WTC11 (cell line): ENCODE results near the gene TMEM120B. TPM values are rescaled to one million over a fixed set of nuclear protein-coding genes. Genes with fewer than 3 reads are reported as not detected.

ENCODE experiments used
- ATAC-seq: fragments of 200-7000 bp; cut with Tn5 transposase; 2 replicates; pipeline ENCODE4 v1.10.0; 2021; ENCODE audit warnings: mild to moderate bottlenecking, moderate library complexity
- CTCF ChIA-PET: fragments of 300-600 bp; sonication (Branson Sonifier 250); formaldehyde crosslinking; loops from one replicate; lab custom pipeline; 2021; ENCODE audit warnings: antibody characterized with exemption; lab: Charles Lee
- POLR2A ChIA-PET: fragments of 350-600 bp; sonication (Branson Sonifier 250); formaldehyde crosslinking; loops from one replicate; lab custom pipeline; 2021; ENCODE audit warnings: antibody characterized with exemption; lab: Charles Lee
- DNase-seq: peaks from one replicate; pipeline ENCODE4 v3.0.0; 2021; ENCODE audit warnings: low spot score
- H3K27ac Mint-ChIP-seq: 2 replicates; pipeline ENCODE4 v1.8.0; 2021; ENCODE audit warnings: mixed read lengths
- H3K27me3 Mint-ChIP-seq: 2 replicates; pipeline ENCODE4 v1.8.0; 2021; ENCODE audit warnings: low read depth, mild to moderate bottlenecking, moderate library complexity, mixed read lengths
- H3K36me3 Mint-ChIP-seq: 2 replicates; pipeline ENCODE4 v1.8.0; 2021; ENCODE audit warnings: mixed read lengths
- H3K4me1 Mint-ChIP-seq: 2 replicates; pipeline ENCODE4 v1.8.0; 2022; ENCODE audit warnings: mixed read lengths
- H3K4me3 Mint-ChIP-seq: 2 replicates; pipeline ENCODE4 v1.8.0; 2021; ENCODE audit warnings: mild to moderate bottlenecking, moderate library complexity, mixed read lengths
- H3K9me3 Mint-ChIP-seq: 2 replicates; pipeline ENCODE4 v1.8.0; 2021; ENCODE audit warnings: mixed read lengths
- E2F4 ChIP-seq: sonication (generic); formaldehyde crosslinking; IDR thresholded peaks from 2 replicates; pipeline ENCODE4 v1.8.1; 2022; ENCODE audit warnings: low read depth, mild to moderate bottlenecking, moderate library complexity, missing genetic modification reagents, borderline replicate concordance
- TP53 ChIP-seq: sonication (generic); formaldehyde crosslinking; IDR thresholded peaks from 2 replicates; pipeline ENCODE4 v1.8.1; 2023; ENCODE audit warnings: mild to moderate bottlenecking, missing genetic modification reagents
- USF1 ChIP-seq: sonication (generic); formaldehyde crosslinking; IDR thresholded peaks from 2 replicates; pipeline ENCODE4 v1.8.0; 2022; ENCODE audit warnings: mild to moderate bottlenecking, missing genetic modification reagents
- ZNF138 ChIP-seq: sonication (generic); formaldehyde crosslinking; conservative IDR thresholded peaks from 2 replicates; pipeline ENCODE4 v1.8.1; 2022; ENCODE audit warnings: mild to moderate bottlenecking, moderate library complexity, missing genetic modification reagents
- ZNF281 ChIP-seq: sonication (generic); formaldehyde crosslinking; IDR thresholded peaks from 2 replicates; pipeline ENCODE4 v1.8.0; 2023; ENCODE audit warnings: mild to moderate bottlenecking, missing genetic modification reagents
- ZNF396 ChIP-seq: fragments of 250-450 bp; sonication (Bioruptor Pico); IDR thresholded peaks from 2 replicates; pipeline ENCODE4 v1.8.0; 2021; ENCODE audit warnings: mild to moderate bottlenecking, moderate library complexity, borderline replicate concordance
- ZNF425 ChIP-seq: fragments of 250-450 bp; sonication (Bioruptor Pico); conservative IDR thresholded peaks from 2 replicates; pipeline ENCODE4 v1.9.0; 2021; ENCODE audit warnings: mild to moderate bottlenecking
- total RNA-seq: library from RNA; stranded (reverse); gene quantifications from 3 replicates; pipeline ENCODE4 v1.2.3, GENCODE V29; 2021
- TF ChIP-seq, protein P1 (sequence below): sonication (generic); formaldehyde crosslinking; IDR thresholded peaks from 2 replicates; pipeline ENCODE4 v1.8.0; 2023; ENCODE audit warnings: missing genetic modification reagents, mild to moderate bottlenecking, borderline replicate concordance
- TF ChIP-seq, protein P2 (sequence below): sonication (generic); formaldehyde crosslinking; IDR thresholded peaks from 2 replicates; pipeline ENCODE4 v1.8.0; 2022; ENCODE audit warnings: mild to moderate bottlenecking, missing genetic modification reagents
- TF ChIP-seq, protein P3 (sequence below): sonication (generic); formaldehyde crosslinking; IDR thresholded peaks from 2 replicates; pipeline ENCODE4 v1.8.0; 2022; ENCODE audit warnings: missing genetic modification reagents
- TF ChIP-seq, protein P4 (sequence below): sonication (generic); formaldehyde crosslinking; IDR thresholded peaks from 2 replicates; pipeline ENCODE4 v1.8.0; 2023; ENCODE audit warnings: missing genetic modification reagents

The TMEM120B gene
- total RNA-seq, 1 experiment from 2014 or later, result 36.9 TPM

- TF ChIP-seq, protein P1, sequence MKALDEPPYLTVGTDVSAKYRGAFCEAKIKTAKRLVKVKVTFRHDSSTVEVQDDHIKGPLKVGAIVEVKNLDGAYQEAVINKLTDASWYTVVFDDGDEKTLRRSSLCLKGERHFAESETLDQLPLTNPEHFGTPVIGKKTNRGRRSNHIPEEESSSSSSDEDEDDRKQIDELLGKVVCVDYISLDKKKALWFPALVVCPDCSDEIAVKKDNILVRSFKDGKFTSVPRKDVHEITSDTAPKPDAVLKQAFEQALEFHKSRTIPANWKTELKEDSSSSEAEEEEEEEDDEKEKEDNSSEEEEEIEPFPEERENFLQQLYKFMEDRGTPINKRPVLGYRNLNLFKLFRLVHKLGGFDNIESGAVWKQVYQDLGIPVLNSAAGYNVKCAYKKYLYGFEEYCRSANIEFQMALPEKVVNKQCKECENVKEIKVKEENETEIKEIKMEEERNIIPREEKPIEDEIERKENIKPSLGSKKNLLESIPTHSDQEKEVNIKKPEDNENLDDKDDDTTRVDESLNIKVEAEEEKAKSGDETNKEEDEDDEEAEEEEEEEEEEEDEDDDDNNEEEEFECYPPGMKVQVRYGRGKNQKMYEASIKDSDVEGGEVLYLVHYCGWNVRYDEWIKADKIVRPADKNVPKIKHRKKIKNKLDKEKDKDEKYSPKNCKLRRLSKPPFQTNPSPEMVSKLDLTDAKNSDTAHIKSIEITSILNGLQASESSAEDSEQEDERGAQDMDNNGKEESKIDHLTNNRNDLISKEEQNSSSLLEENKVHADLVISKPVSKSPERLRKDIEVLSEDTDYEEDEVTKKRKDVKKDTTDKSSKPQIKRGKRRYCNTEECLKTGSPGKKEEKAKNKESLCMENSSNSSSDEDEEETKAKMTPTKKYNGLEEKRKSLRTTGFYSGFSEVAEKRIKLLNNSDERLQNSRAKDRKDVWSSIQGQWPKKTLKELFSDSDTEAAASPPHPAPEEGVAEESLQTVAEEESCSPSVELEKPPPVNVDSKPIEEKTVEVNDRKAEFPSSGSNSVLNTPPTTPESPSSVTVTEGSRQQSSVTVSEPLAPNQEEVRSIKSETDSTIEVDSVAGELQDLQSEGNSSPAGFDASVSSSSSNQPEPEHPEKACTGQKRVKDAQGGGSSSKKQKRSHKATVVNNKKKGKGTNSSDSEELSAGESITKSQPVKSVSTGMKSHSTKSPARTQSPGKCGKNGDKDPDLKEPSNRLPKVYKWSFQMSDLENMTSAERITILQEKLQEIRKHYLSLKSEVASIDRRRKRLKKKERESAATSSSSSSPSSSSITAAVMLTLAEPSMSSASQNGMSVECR, result no peak
- TF ChIP-seq ZNF138 (CRISPR knock-in tag), result no peak
- TF ChIP-seq TP53, result no peak
- TF ChIP-seq USF1 (CRISPR knock-in tag), result 0 out of 2 replicates have a peak, but pooled peaks have one; percentile 20
- no peak for TF ChIP-seq ZNF425
- TF ChIP-seq, protein P2, sequence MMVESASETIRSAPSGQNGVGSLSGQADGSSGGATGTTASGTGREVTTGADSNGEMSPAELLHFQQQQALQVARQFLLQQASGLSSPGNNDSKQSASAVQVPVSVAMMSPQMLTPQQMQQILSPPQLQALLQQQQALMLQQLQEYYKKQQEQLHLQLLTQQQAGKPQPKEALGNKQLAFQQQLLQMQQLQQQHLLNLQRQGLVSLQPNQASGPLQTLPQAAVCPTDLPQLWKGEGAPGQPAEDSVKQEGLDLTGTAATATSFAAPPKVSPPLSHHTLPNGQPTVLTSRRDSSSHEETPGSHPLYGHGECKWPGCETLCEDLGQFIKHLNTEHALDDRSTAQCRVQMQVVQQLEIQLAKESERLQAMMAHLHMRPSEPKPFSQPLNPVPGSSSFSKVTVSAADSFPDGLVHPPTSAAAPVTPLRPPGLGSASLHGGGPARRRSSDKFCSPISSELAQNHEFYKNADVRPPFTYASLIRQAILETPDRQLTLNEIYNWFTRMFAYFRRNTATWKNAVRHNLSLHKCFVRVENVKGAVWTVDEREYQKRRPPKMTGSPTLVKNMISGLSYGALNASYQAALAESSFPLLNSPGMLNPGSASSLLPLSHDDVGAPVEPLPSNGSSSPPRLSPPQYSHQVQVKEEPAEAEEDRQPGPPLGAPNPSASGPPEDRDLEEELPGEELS (CRISPR knock-in tag), result no peak
Measured at GRCh38 chr12:121797937-121798786, 85.6 kb downstream of the TMEM120B start (continued).

GRCh38 chr12:121798787-121799155 lies 86.2 kb downstream of the TMEM120B start:
- no peak for ATAC-seq
- peak overlapping the region; percentile 92 for H3K27ac Mint-ChIP-seq
- no peaks in the 10 kb centered on the region for H3K27me3 Mint-ChIP-seq
- H3K4me1 Mint-ChIP-seq, result peaks cover 49% of the 10 kb centered on the region
- no peak for DNase-seq
- POLR2A ChIA-PET, result interaction anchor here (1.2 to 11.7 kb wide), 2 partner anchors 10 to 90 kb away, joined by 3 to 161 read pairs; partner anchors contain the start of gene PSMD9
- peak overlapping the region; percentile 67 for H3K4me3 Mint-ChIP-seq
- H3K36me3 Mint-ChIP-seq, result peaks cover 15% of the 10 kb centered on the region
- CTCF ChIA-PET, result interaction anchor here (0.9 to 12.5 kb wide), 3 partner anchors 9 to 119 kb away, joined by 3 to 532 read pairs (median 227); partner anchors contain the start of genes CFAP251 and SETD1B
- H3K9me3 Mint-ChIP-seq, result no peaks in the 10 kb centered on the region
- TF ChIP-seq, protein P3, sequence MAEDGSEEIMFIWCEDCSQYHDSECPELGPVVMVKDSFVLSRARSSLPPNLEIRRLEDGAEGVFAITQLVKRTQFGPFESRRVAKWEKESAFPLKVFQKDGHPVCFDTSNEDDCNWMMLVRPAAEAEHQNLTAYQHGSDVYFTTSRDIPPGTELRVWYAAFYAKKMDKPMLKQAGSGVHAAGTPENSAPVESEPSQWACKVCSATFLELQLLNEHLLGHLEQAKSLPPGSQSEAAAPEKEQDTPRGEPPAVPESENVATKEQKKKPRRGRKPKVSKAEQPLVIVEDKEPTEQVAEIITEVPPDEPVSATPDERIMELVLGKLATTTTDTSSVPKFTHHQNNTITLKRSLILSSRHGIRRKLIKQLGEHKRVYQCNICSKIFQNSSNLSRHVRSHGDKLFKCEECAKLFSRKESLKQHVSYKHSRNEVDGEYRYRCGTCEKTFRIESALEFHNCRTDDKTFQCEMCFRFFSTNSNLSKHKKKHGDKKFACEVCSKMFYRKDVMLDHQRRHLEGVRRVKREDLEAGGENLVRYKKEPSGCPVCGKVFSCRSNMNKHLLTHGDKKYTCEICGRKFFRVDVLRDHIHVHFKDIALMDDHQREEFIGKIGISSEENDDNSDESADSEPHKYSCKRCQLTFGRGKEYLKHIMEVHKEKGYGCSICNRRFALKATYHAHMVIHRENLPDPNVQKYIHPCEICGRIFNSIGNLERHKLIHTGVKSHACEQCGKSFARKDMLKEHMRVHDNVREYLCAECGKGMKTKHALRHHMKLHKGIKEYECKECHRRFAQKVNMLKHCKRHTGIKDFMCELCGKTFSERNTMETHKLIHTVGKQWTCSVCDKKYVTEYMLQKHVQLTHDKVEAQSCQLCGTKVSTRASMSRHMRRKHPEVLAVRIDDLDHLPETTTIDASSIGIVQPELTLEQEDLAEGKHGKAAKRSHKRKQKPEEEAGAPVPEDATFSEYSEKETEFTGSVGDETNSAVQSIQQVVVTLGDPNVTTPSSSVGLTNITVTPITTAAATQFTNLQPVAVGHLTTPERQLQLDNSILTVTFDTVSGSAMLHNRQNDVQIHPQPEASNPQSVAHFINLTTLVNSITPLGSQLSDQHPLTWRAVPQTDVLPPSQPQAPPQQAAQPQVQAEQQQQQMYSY, result no peak
- no peak for TF ChIP-seq E2F4 (CRISPR knock-in tag)
- no peak for TF ChIP-seq ZNF396 (CRISPR knock-in tag)
- TF ChIP-seq, protein P4, sequence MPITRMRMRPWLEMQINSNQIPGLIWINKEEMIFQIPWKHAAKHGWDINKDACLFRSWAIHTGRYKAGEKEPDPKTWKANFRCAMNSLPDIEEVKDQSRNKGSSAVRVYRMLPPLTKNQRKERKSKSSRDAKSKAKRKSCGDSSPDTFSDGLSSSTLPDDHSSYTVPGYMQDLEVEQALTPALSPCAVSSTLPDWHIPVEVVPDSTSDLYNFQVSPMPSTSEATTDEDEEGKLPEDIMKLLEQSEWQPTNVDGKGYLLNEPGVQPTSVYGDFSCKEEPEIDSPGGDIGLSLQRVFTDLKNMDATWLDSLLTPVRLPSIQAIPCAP (CRISPR knock-in tag), result no peak
- TF ChIP-seq ZNF281 (CRISPR knock-in tag), result no peak
